ENCODE measurements around the gene ZNF281.

ZNF281 gene

GRCh38 chr1:200429221-200429751 lies 19.4 kb upstream of the ZNF281 start:
- Histone ChIP-seq H3K4me1 (ENCODE audit: insufficient read depth, poor library complexity, severe bottlenecking) (peaks cover 17% of the 10 kb centered on the region), H3K36me3 (ENCODE audit: low read depth) (no peaks in the 10 kb centered on the region), H3K27me3 (ENCODE audit: insufficient read depth, poor library complexity, severe bottlenecking) (no peaks in the 10 kb centered on the region), H3K4me3 (ENCODE audit: severe bottlenecking) (no peak overlapping the region), H3K9me3 (ENCODE audit: severe bottlenecking) (no peaks in the 10 kb centered on the region), H3K27ac (ENCODE audit: poor library complexity, severe bottlenecking) (no peak overlapping the region)
- TF ChIP-seq, protein P1, sequence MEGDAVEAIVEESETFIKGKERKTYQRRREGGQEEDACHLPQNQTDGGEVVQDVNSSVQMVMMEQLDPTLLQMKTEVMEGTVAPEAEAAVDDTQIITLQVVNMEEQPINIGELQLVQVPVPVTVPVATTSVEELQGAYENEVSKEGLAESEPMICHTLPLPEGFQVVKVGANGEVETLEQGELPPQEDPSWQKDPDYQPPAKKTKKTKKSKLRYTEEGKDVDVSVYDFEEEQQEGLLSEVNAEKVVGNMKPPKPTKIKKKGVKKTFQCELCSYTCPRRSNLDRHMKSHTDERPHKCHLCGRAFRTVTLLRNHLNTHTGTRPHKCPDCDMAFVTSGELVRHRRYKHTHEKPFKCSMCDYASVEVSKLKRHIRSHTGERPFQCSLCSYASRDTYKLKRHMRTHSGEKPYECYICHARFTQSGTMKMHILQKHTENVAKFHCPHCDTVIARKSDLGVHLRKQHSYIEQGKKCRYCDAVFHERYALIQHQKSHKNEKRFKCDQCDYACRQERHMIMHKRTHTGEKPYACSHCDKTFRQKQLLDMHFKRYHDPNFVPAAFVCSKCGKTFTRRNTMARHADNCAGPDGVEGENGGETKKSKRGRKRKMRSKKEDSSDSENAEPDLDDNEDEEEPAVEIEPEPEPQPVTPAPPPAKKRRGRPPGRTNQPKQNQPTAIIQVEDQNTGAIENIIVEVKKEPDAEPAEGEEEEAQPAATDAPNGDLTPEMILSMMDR (IDR thresholded peaks at IDR 0.05; ENCODE audit: poor library complexity, severe bottlenecking), result no peak
- ATAC-seq (ENCODE audit: low read depth) (no peak), DNase-seq (ENCODE audit: low spot score) (no peak)

DNA sequence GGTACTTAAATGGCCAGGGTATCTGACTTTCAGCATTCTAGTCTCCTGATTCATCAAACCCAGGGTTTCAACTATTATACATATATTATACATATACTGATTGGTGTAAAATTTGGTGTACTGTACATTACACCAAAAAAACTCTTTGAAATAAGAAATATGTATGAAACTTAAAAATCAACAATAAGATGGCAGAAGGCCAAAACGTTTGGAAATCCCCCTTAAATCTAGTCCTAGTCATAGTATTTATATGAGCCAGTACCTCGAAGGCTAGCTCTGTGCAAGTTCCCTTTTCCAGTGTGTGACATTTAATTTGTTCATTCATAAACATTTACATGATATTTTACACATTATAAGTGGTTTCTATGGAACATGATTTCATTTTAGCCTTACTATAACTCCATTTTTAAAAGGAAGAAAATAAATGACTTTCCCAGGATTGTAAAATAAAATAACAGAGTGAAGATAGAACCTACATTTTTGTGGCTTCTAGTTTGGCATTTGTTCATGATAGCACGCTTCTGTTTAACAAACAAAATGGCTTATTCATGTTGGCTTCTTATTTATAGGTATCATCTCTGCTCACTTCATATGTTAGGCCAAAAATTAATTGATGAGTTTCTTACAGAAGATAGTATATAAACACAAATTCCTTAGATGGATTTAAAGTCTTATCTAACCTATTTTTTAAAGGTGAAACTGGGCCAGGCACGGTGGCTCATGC lies 18.8 kb upstream of the ZNF281 start:
- no peaks in the 10 kb centered on the region for H3K9me3 ChIP-seq (ENCODE audit: severe bottlenecking)
- ATAC-seq (ENCODE audit: low read depth), result peak; percentile 35; the same call in 1 of the 3 replicates

GRCh38 chr1:200427744-200428143 lies 17.9 kb upstream of the ZNF281 start:
- no peaks in the 10 kb centered on the region for H3K9me3 ChIP-seq (ENCODE audit: severe bottlenecking)
- H3K27ac ChIP-seq (ENCODE audit: poor library complexity, severe bottlenecking), result no peak overlapping the region
- H3K4me1 ChIP-seq (ENCODE audit: insufficient read depth, poor library complexity, severe bottlenecking), result peaks cover 17% of the 10 kb centered on the region
- ATAC-seq (ENCODE audit: low read depth), result no peak
- TF ChIP-seq, protein P1 (IDR thresholded peaks at IDR 0.05; ENCODE audit: poor library complexity, severe bottlenecking), result no peak
- DNase-seq (ENCODE audit: low spot score), result no peak
- no peaks in the 10 kb centered on the region for H3K36me3 ChIP-seq (ENCODE audit: low read depth)
- no peak overlapping the region for H3K4me3 ChIP-seq (ENCODE audit: severe bottlenecking)
- no peaks in the 10 kb centered on the region for H3K27me3 ChIP-seq (ENCODE audit: insufficient read depth, poor library complexity, severe bottlenecking)

More for the DNA sequence above, 18.8 kb upstream of the ZNF281 start:
- peaks cover 17% of the 10 kb centered on the region for H3K4me1 ChIP-seq (ENCODE audit: insufficient read depth, poor library complexity, severe bottlenecking)
- DNase-seq (ENCODE audit: low spot score), result no peak
- no peak overlapping the region for H3K27ac ChIP-seq (ENCODE audit: poor library complexity, severe bottlenecking)
- H3K4me3 ChIP-seq (ENCODE audit: severe bottlenecking), result no peak overlapping the region
- no peaks in the 10 kb centered on the region for H3K27me3 ChIP-seq (ENCODE audit: insufficient read depth, poor library complexity, severe bottlenecking)
- TF ChIP-seq, protein P1 (IDR thresholded peaks at IDR 0.05; ENCODE audit: poor library complexity, severe bottlenecking), result no peak
- no peaks in the 10 kb centered on the region for H3K36me3 ChIP-seq (ENCODE audit: low read depth)

- Histone ChIP-seq H3K9me3 (ENCODE audit: severe bottlenecking) (no peaks in the 10 kb centered on the region), H3K36me3 (ENCODE audit: low read depth) (no peaks in the 10 kb centered on the region), H3K4me1 (ENCODE audit: insufficient read depth, poor library complexity, severe bottlenecking) (peaks cover 17% of the 10 kb centered on the region), H3K4me3 (ENCODE audit: severe bottlenecking) (no peak overlapping the region), H3K27me3 (ENCODE audit: insufficient read depth, poor library complexity, severe bottlenecking) (no peaks in the 10 kb centered on the region), H3K27ac (ENCODE audit: poor library complexity, severe bottlenecking) (no peak overlapping the region)
- TF ChIP-seq, protein P1 (IDR thresholded peaks at IDR 0.05; ENCODE audit: poor library complexity, severe bottlenecking), result no peak
- no peak for DNase-seq (ENCODE audit: low spot score)
- ATAC-seq (ENCODE audit: low read depth), result no peak
Measured at GRCh38 chr1:200426196-200426595, 16.4 kb upstream of the ZNF281 start.

GRCh38 chr1:200423235-200423634 lies 13.4 kb upstream of the ZNF281 start:
- no peak for ATAC-seq (ENCODE audit: low read depth)

More at GRCh38 chr1:200423235-200423634, 13.4 kb upstream of the ZNF281 start:
- no peak overlapping the region for H3K27ac ChIP-seq (ENCODE audit: poor library complexity, severe bottlenecking)
- no peak for DNase-seq (ENCODE audit: low spot score)
- H3K9me3 ChIP-seq (ENCODE audit: severe bottlenecking), result no peaks in the 10 kb centered on the region
- no peaks in the 10 kb centered on the region for H3K36me3 ChIP-seq (ENCODE audit: low read depth)
- no peak overlapping the region for H3K4me3 ChIP-seq (ENCODE audit: severe bottlenecking)
- TF ChIP-seq, protein P1 (IDR thresholded peaks at IDR 0.05; ENCODE audit: poor library complexity, severe bottlenecking), result no peak
- H3K27me3 ChIP-seq (ENCODE audit: insufficient read depth, poor library complexity, severe bottlenecking), result no peaks in the 10 kb centered on the region
- peaks cover 3% of the 10 kb centered on the region for H3K4me1 ChIP-seq (ENCODE audit: insufficient read depth, poor library complexity, severe bottlenecking)
